Tibial artery (tissue), 4 donors: ENCODE measurements around the gene ETNK1.
"Not testable (repeated sequence)": the region's sequence is repeated elsewhere in the genome, so short reads cannot be mapped to it uniquely, and the experiment has no call there.

ENCODE experiments used
- DNase-seq, 2 donors: peaks; one replicate each; pipeline ENCODE4 v3.0.0-alpha.2; 2019
- H3K27ac ChIP-seq, 2 donors: fragments of 200-600 bp; sonication (generic) in 1 of 2; 1 replicate in 1 of 2; 2 replicates in 1 of 2; pipeline ENCODE4 v1.5.1; 2018 to 2019; ENCODE audit warnings: mild to moderate bottlenecking in 1 of 2
- H3K27me3 ChIP-seq, 2 donors: fragments of 200-600 bp; sonication (generic) in 1 of 2; one replicate each; pipeline versions ENCODE4 v1.5.1 to v1.6.0; 2016 to 2019
- H3K36me3 ChIP-seq, 3 donors: fragments of 200-600 bp; sonication (generic) in 2 of 3; one replicate each; pipeline ENCODE4 v1.5.1; 2016 to 2019; ENCODE audit warnings: mild to moderate bottlenecking in 2 of 3
- H3K4me1 ChIP-seq, 4 donors: fragments of 200-600 bp; sonication (generic) in 2 of 4; 1 replicate in 3 of 4; 2 replicates in 1 of 4; pipeline ENCODE4 v1.5.1; 2016 to 2019
- H3K4me3 ChIP-seq, 2 donors: fragments of 200-600 bp; sonication (generic) in 1 of 2; 1 replicate in 1 of 2; 2 replicates in 1 of 2; pipeline ENCODE4 v1.5.1; 2018 to 2019; ENCODE audit warnings: mild to moderate bottlenecking in 2 of 2
- H3K9me3 ChIP-seq, 3 donors: fragments of 200-600 bp; sonication (generic) in 1 of 3; one replicate each; pipeline ENCODE4 v1.5.1; 2016 to 2019
- CTCF ChIP-seq, 2 experiments: fragments of 200-600 bp in 1 of 2; fragments of 450-650 bp in 1 of 2; IDR thresholded peaks; one replicate each; pipeline ENCODE4 v1.5.1; 2017 to 2019; ENCODE audit warnings: antibody characterized with exemption in 2 of 2, mild to moderate bottlenecking in 1 of 2, moderate library complexity in 1 of 2
- intact Hi-C: fragments of 100-400 bp; cut with DNase I; formaldehyde crosslinking; loops from one replicate; pipeline ENCODE4 v1.15.0; 2023; ENCODE audit warnings: low total_unique reads

Gene ETNK1

GRCh38 chr12:22609501-22609900, 15.5 kb upstream of the ETNK1 start:
- Histone ChIP-seq H3K9me3 (peaks cover 0 to 17% (median 10%) of the 10 kb centered on the region in 3 donors), H3K4me3 (no peak overlapping the region), H3K36me3 (no peaks in the 10 kb centered on the region), H3K27ac (no peak overlapping the region), H3K27me3 (no peaks in the 10 kb centered on the region), H3K4me1 (no peaks in the 10 kb centered on the region)
- no peak for DNase-seq
- no peak for TF ChIP-seq CTCF (IDR thresholded peaks at IDR 0.05)
- intact Hi-C loops, result no loop called here

- Histone ChIP-seq H3K27ac (no peak overlapping the region), H3K4me1 (no peaks in the 10 kb centered on the region), H3K9me3 (peaks cover 0 to 17% (median 7%) of the 10 kb centered on the region in 3 donors), H3K4me3 (no peak overlapping the region), H3K27me3 (no peaks in the 10 kb centered on the region), H3K36me3 (no peaks in the 10 kb centered on the region)
- DNase-seq, result no peak
- intact Hi-C loops, result no loop called here
- TF ChIP-seq CTCF (IDR thresholded peaks at IDR 0.05), result no peak
Observed at GRCh38 chr12:22610131-22610530, 14.8 kb upstream of the ETNK1 start.

GRCh38 chr12:22612822-22613221, 12.1 kb upstream of the ETNK1 start:
- H3K27ac ChIP-seq, intact Hi-C loops, H3K4me1 ChIP-seq, H3K27me3 ChIP-seq, H3K4me3 ChIP-seq, DNase-seq, H3K36me3 ChIP-seq: not testable (repeated sequence)
- peaks cover 0 to 17% (median 7%) of the 10 kb centered on the region in 3 donors for H3K9me3 ChIP-seq

- H3K4me3 ChIP-seq, result no peak overlapping the region
- no peak overlapping the region for H3K27ac ChIP-seq
- H3K4me1 ChIP-seq, result no peaks in the 10 kb centered on the region
- no peaks in the 10 kb centered on the region for H3K36me3 ChIP-seq
- intact Hi-C loops, result no loop called here
- DNase-seq, result no peak
- no peak for TF ChIP-seq CTCF (IDR thresholded peaks at IDR 0.05)
- H3K27me3 ChIP-seq, result no peaks in the 10 kb centered on the region
- peaks cover 0 to 17% (median 7%) of the 10 kb centered on the region in 3 donors for H3K9me3 ChIP-seq
Observed at GRCh38 chr12:22615963-22616501, 8.9 kb upstream of the ETNK1 start.

GRCh38 chr12:22617630-22618029, 7.3 kb upstream of the ETNK1 start:
- no peak for DNase-seq
- TF ChIP-seq CTCF (IDR thresholded peaks at IDR 0.05), result no peak
- H3K27me3 ChIP-seq, result no peaks in the 10 kb centered on the region
- H3K27ac ChIP-seq, result no peak overlapping the region
- H3K4me3 ChIP-seq, result no peak overlapping the region
- intact Hi-C loops, result no loop called here
- H3K4me1 ChIP-seq, result no peaks in the 10 kb centered on the region
- H3K9me3 ChIP-seq, result peaks cover 0 to 12% (median 3%) of the 10 kb centered on the region in 3 donors
- no peaks in the 10 kb centered on the region for H3K36me3 ChIP-seq

- no peaks in the 10 kb centered on the region for H3K36me3 ChIP-seq
- TF ChIP-seq CTCF (IDR thresholded peaks at IDR 0.05), result no peak
- no peaks in the 10 kb centered on the region for H3K9me3 ChIP-seq
- H3K4me1 ChIP-seq, result peaks cover 0 to 30% (median 2%) of the 10 kb centered on the region in 4 donors
- H3K27me3 ChIP-seq, result no peaks in the 10 kb centered on the region
- peak overlapping the region; percentile 86 to 99 for H3K4me3 ChIP-seq
- H3K27ac ChIP-seq, result peak overlapping the region; percentile 97 to 98
- intact Hi-C loops, result no loop called here
- DNase-seq, result no peak
Observed at GRCh38 chr12:22624548-22624869, 462 bp upstream of the ETNK1 start.
